Renal pelvis (tissue), 4 donors: ENCODE results near the gene SLITRK5. TPM values are rescaled to one million over a fixed set of nuclear protein-coding genes. Genes with fewer than 3 reads are reported as not detected.

Experiments
- DNase-seq: peaks from one replicate; pipeline ENCODE4 v3.0.0-alpha.2; 2013
- polyA plus RNA-seq, 3 donors: library from polyadenylated mRNA; unstranded; fragments of 120-200 nt; gene quantifications; one replicate each; pipeline ENCODE4 v1.2.1, GENCODE V29; 2013; ENCODE audit not compliant: insufficient read length in 3 of 3

SLITRK5 gene
- polyA plus RNA-seq, 3 donors = 1.7 to 2.3 (median 1.8) TPM

- DNase-seq = no peak
Measured at GRCh38 chr13:87696458-87696857, 25.3 kb downstream of the SLITRK5 start.

GRCh38 chr13:87698268-87698667 is 27.1 kb downstream of the SLITRK5 start:
- no peak for DNase-seq

- DNase-seq = no peak
Measured at GRCh38 chr13:87709947-87710346, 38.8 kb downstream of the SLITRK5 start.

- no peak for DNase-seq
Measured at GRCh38 chr13:87712012-87712411, 40.8 kb downstream of the SLITRK5 start.
